Measurements from ENCODE around the gene TMEM26.
A peak's percentile ranks its signal among the peaks of the same experiment; 100 is the strongest.

Gene TMEM26

GRCh38 chr10:61452151-61452651, 980 bp downstream of the TMEM26 start:
- H3K4me1 ChIP-seq (ENCODE audit: insufficient read depth, low read length, poor library complexity, severe bottlenecking) = peaks cover 28% of the 10 kb centered on the region
- no peaks in the 10 kb centered on the region for H3K9me2 ChIP-seq (replicated peaks; ENCODE audit: low read depth, low read length)
- peak overlapping the region; percentile 64 for H3K9ac ChIP-seq (ENCODE audit: low read depth, low read length, poor library complexity, severe bottlenecking)
- no peaks in the 10 kb centered on the region for H4K20me1 ChIP-seq (ENCODE audit: insufficient read depth, low read length, poor library complexity, severe bottlenecking)
- TF ChIP-seq, protein P1, sequence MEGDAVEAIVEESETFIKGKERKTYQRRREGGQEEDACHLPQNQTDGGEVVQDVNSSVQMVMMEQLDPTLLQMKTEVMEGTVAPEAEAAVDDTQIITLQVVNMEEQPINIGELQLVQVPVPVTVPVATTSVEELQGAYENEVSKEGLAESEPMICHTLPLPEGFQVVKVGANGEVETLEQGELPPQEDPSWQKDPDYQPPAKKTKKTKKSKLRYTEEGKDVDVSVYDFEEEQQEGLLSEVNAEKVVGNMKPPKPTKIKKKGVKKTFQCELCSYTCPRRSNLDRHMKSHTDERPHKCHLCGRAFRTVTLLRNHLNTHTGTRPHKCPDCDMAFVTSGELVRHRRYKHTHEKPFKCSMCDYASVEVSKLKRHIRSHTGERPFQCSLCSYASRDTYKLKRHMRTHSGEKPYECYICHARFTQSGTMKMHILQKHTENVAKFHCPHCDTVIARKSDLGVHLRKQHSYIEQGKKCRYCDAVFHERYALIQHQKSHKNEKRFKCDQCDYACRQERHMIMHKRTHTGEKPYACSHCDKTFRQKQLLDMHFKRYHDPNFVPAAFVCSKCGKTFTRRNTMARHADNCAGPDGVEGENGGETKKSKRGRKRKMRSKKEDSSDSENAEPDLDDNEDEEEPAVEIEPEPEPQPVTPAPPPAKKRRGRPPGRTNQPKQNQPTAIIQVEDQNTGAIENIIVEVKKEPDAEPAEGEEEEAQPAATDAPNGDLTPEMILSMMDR (conservative IDR thresholded peaks at IDR 0.05; ENCODE audit: low read length) = 0 out of 2 replicates have a peak, but pooled peaks have one; percentile 21
- TF ChIP-seq EZH2phosphoT487 (IDR thresholded peaks at IDR 0.05; ENCODE audit: borderline replicate concordance) = no peak
- H3K79me2 ChIP-seq (ENCODE audit: insufficient read depth, low read length) = no peaks in the 10 kb centered on the region
- H3K36me3 ChIP-seq (ENCODE audit: insufficient read depth, low read length) = no peaks in the 10 kb centered on the region
- peak overlapping the region; percentile 82 for H3K4me3 ChIP-seq (ENCODE audit: low read length, poor library complexity, severe bottlenecking)
- peak overlapping the region; percentile 95 for H3K4me2 ChIP-seq (ENCODE audit: low read depth, low read length, poor library complexity, severe bottlenecking)
- no peaks in the 10 kb centered on the region for H3K27me3 ChIP-seq (ENCODE audit: insufficient read depth, low read length, poor library complexity, severe bottlenecking)
- H2AFZ ChIP-seq (ENCODE audit: low read length) = peak overlapping the region; percentile 96
- no peaks in the 10 kb centered on the region for H3F3A ChIP-seq (ENCODE audit: low read depth)
- no peaks in the 10 kb centered on the region for H3K9me3 ChIP-seq (ENCODE audit: insufficient read depth, low read depth, low read length)

- Histone ChIP-seq H3K36me3 (ENCODE audit: insufficient read depth, low read length) (no peaks in the 10 kb centered on the region), H3K9me2 (replicated peaks; ENCODE audit: low read depth, low read length) (no peaks in the 10 kb centered on the region), H4K20me1 (ENCODE audit: insufficient read depth, low read length, poor library complexity, severe bottlenecking) (no peaks in the 10 kb centered on the region), H3K27me3 (ENCODE audit: insufficient read depth, low read length, poor library complexity, severe bottlenecking) (no peaks in the 10 kb centered on the region), H3K4me1 (ENCODE audit: insufficient read depth, low read length, poor library complexity, severe bottlenecking) (peaks cover 28% of the 10 kb centered on the region), H3F3A (ENCODE audit: low read depth) (no peaks in the 10 kb centered on the region), H3K4me3 (ENCODE audit: low read length, poor library complexity, severe bottlenecking) (peak overlapping the region; percentile 82), H3K9me3 (ENCODE audit: insufficient read depth, low read depth, low read length) (no peaks in the 10 kb centered on the region), H3K79me2 (ENCODE audit: insufficient read depth, low read length) (no peaks in the 10 kb centered on the region), H2AFZ (ENCODE audit: low read length) (peak overlapping the region; percentile 31), H3K4me2 (ENCODE audit: low read depth, low read length, poor library complexity, severe bottlenecking) (peak overlapping the region; percentile 95), H3K9ac (ENCODE audit: low read depth, low read length, poor library complexity, severe bottlenecking) (peak overlapping the region; percentile 64)
- TF ChIP-seq, protein P1 (conservative IDR thresholded peaks at IDR 0.05; ENCODE audit: low read length) = no peak
- TF ChIP-seq EZH2phosphoT487 (IDR thresholded peaks at IDR 0.05; ENCODE audit: borderline replicate concordance) = no peak
Measured at GRCh38 chr10:61451357-61451756, 1.8 kb downstream of the TMEM26 start.

GRCh38 chr10:61448841-61449600, 4.2 kb downstream of the TMEM26 start:
- TF ChIP-seq EZH2phosphoT487 (IDR thresholded peaks at IDR 0.05; ENCODE audit: borderline replicate concordance) = no peak
- TF ChIP-seq, protein P1 (conservative IDR thresholded peaks at IDR 0.05; ENCODE audit: low read length) = no peak
- Histone ChIP-seq H3K4me1 (ENCODE audit: insufficient read depth, low read length, poor library complexity, severe bottlenecking) (peaks cover 22% of the 10 kb centered on the region), H3K27me3 (ENCODE audit: insufficient read depth, low read length, poor library complexity, severe bottlenecking) (no peaks in the 10 kb centered on the region), H3K4me2 (ENCODE audit: low read depth, low read length, poor library complexity, severe bottlenecking) (no peak overlapping the region), H4K20me1 (ENCODE audit: insufficient read depth, low read length, poor library complexity, severe bottlenecking) (no peaks in the 10 kb centered on the region), H2AFZ (ENCODE audit: low read length) (no peak overlapping the region), H3F3A (ENCODE audit: low read depth) (no peaks in the 10 kb centered on the region), H3K9me2 (replicated peaks; ENCODE audit: low read depth, low read length) (no peaks in the 10 kb centered on the region), H3K4me3 (ENCODE audit: low read length, poor library complexity, severe bottlenecking) (no peak overlapping the region), H3K9me3 (ENCODE audit: insufficient read depth, low read depth, low read length) (no peaks in the 10 kb centered on the region), H3K36me3 (ENCODE audit: insufficient read depth, low read length) (no peaks in the 10 kb centered on the region), H3K79me2 (ENCODE audit: insufficient read depth, low read length) (no peaks in the 10 kb centered on the region), H3K9ac (ENCODE audit: low read depth, low read length, poor library complexity, severe bottlenecking) (no peak overlapping the region)
